DOHH2 (cell line): Measurements from ENCODE around the gene CLEC4E.

Source experiments
- CTCF ChIP-seq: fragments of 200-600 bp; sonication (generic); IDR thresholded peaks from one replicate; pipeline ENCODE4 v1.5.1; 2014; ENCODE audit warnings: antibody characterized with exemption, mild to moderate bottlenecking, low read depth, low read length; ENCODE audit not compliant: poor library complexity, severe bottlenecking
- EZH2phosphoT487 ChIP-seq: fragments of 200-600 bp; sonication (generic); IDR thresholded peaks from 2 replicates; pipeline ENCODE4 v1.6.1; 2017; ENCODE audit warnings: borderline replicate concordance, mild to moderate bottlenecking, antibody characterized with exemption, low read length, moderate library complexity, mixed read lengths

GRCh38 chr12:8519171-8519570, 21.5 kb downstream of the CLEC4E start:
- TF ChIP-seq CTCF: no peak
- TF ChIP-seq EZH2phosphoT487: no peak
